BE2C (cell line): ENCODE data around the gene SPTBN1.

Experiments used
- DNase-seq: peaks from one replicate; pipeline ENCODE4 v3.0.0-alpha.2; 2020
- H3K27me3 ChIP-seq: fragments of 250-450 bp; sonication (Bioruptor Pico); 2 replicates; pipeline ENCODE4 v1.5.1; 2020; ENCODE audit warnings: mild to moderate bottlenecking
- H3K36me3 ChIP-seq: fragments of 250-450 bp; sonication (Bioruptor Pico); 2 replicates; pipeline ENCODE4 v1.5.1; 2020; ENCODE audit warnings: mild to moderate bottlenecking
- H3K4me1 ChIP-seq: fragments of 250-450 bp; sonication (Bioruptor Pico); 2 replicates; pipeline ENCODE4 v1.5.1; 2020
- H3K4me3 ChIP-seq: 2 replicates; pipeline ENCODE4 v1.5.1; 2011; ENCODE audit warnings: low read depth, low read length
- H3K9me3 ChIP-seq: fragments of 250-450 bp; sonication (Bioruptor Pico); 2 replicates; pipeline ENCODE4 v1.5.1; 2020
- CTCF ChIP-seq: IDR thresholded peaks from 2 replicates; pipeline ENCODE4 v1.5.1; 2012; ENCODE audit warnings: mild to moderate bottlenecking, low read depth, low read length

The SPTBN1 gene

GRCh38 chr2:54588244-54588899 is 132.2 kb downstream of the SPTBN1 start:
- Histone ChIP-seq H3K4me3 (no peak overlapping the region), H3K27me3 (no peaks in the 10 kb centered on the region), H3K9me3 (no peaks in the 10 kb centered on the region), H3K4me1 (peaks cover 26% of the 10 kb centered on the region), H3K36me3 (no peaks in the 10 kb centered on the region; the same call in 1 of the 2 replicates)
- TF ChIP-seq CTCF: no peak
- DNase-seq: no peak

GRCh38 chr2:54589038-54589339 is 132.9 kb downstream of the SPTBN1 start:
- H3K4me3 ChIP-seq: no peak overlapping the region; the same call in 1 of the 2 replicates
- no peak for DNase-seq

DNA sequence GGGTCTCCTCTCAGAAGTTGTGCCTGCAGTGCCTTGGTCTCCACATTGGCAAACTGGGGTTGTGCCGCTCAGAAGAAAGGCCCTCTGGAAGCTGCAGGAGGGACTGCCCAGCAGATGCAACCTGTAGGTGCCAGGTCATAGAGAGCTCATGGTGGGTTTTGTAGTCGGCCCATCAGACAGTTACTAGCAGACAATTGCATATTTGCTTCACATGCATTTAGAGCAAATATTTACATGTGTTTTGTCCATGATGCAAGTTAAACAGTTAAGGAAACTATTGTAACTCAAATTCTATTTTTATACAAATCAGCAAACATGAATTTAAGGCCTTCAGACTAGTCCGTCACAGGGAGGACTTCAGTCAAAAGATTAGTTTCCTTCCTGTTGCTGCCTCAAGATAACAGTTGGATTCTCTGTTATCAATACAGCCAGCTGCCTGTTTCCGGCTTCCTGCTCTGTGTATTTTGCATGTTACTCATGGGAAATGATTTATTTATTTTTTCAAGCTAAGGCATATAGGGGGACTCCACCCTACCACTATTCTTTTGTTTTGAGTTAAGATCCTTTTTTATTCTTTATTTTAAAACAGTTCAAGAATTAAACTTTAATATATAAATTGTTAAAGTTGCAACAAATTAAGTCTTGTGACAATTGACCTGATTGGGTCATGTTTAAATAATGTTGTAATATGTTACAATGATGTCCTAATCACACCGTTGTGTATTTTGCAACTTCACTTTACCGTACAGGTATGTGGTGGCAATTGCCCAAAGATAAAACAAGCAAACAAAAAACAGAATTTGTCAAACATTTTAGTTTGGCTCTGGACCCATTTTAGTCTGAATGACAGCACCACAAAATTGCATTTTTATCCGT is 133.5 kb downstream of the SPTBN1 start:
- no peak for DNase-seq
- Histone ChIP-seq H3K9me3 (no peaks in the 10 kb centered on the region), H3K4me3 (no peak overlapping the region; the same call in 1 of the 2 replicates), H3K27me3 (no peaks in the 10 kb centered on the region), H3K36me3 (no peaks in the 10 kb centered on the region; the same call in 1 of the 2 replicates), H3K4me1 (peaks cover 26% of the 10 kb centered on the region)
- no peak for TF ChIP-seq CTCF

More at GRCh38 chr2:54589038-54589339, 132.9 kb downstream of the SPTBN1 start:
- H3K36me3 ChIP-seq: no peaks in the 10 kb centered on the region; the same call in 1 of the 2 replicates
- no peaks in the 10 kb centered on the region for H3K9me3 ChIP-seq
- H3K4me1 ChIP-seq: peaks cover 26% of the 10 kb centered on the region
- no peak for TF ChIP-seq CTCF
- H3K27me3 ChIP-seq: no peaks in the 10 kb centered on the region

- TF ChIP-seq CTCF: no peak
- DNase-seq: no peak
- H3K36me3 ChIP-seq: no peaks in the 10 kb centered on the region; the same call in 1 of the 2 replicates
- H3K4me1 ChIP-seq: peaks cover 22% of the 10 kb centered on the region
- no peak overlapping the region for H3K4me3 ChIP-seq
- no peaks in the 10 kb centered on the region for H3K9me3 ChIP-seq
- no peaks in the 10 kb centered on the region for H3K27me3 ChIP-seq
These were observed 134.3 kb downstream of the SPTBN1 start for GRCh38 chr2:54590216-54591120.

DNA sequence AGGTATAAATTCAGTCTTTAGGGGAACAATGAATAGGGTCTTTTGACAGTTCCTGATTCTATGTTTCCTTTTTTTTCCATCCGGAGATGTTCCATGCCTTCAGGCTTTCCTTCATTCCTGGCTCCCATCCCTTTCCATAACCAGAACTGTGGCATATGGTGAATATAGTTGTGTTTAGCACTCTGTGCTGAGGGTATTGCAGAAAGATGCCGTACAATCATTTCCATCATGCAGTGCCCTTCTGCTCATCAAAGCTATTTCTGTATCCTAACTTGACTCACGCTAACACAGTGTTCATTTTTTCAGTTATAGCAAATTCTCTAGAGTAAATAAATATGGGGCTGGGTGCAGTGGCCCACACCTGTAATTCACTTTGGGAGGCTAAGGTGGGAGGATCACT is 135.4 kb downstream of the SPTBN1 start:
- no peak for DNase-seq
- no peaks in the 10 kb centered on the region for H3K9me3 ChIP-seq
- no peak for TF ChIP-seq CTCF
- no peak overlapping the region for H3K4me3 ChIP-seq
- H3K27me3 ChIP-seq: no peaks in the 10 kb centered on the region
- H3K36me3 ChIP-seq: no peaks in the 10 kb centered on the region; the same call in 1 of the 2 replicates
- H3K4me1 ChIP-seq: peaks cover 22% of the 10 kb centered on the region
